ENCODE results near the gene RNASE8. TPM values are rescaled to one million over a fixed set of nuclear protein-coding genes. Genes with fewer than 3 reads are reported as not detected.
"Not testable (repeated sequence)": the region's sequence is repeated elsewhere in the genome, so short reads cannot be mapped to it uniquely, and the experiment has no call there.

RNASE8 gene
- total RNA-seq, 1 donor from 2014 or later, result not detected

- no peaks in the 10 kb centered on the region for H3K27me3 Mint-ChIP-seq (ENCODE audit: low read depth)
- no peak overlapping the region for H3K4me3 Mint-ChIP-seq
- H3K36me3 Mint-ChIP-seq, result no peaks in the 10 kb centered on the region
- DNase-seq (ENCODE audit: low spot score in 2 of 2, unreplicated experiment in 2 of 2), result peak in 1 of 2 experiments; percentile 45
- no peaks in the 10 kb centered on the region for H3K9me3 Mint-ChIP-seq
- H3K4me1 Mint-ChIP-seq, result peaks cover 64% of the 10 kb centered on the region
- TF ChIP-seq CTCF (IDR thresholded peaks at IDR 0.05; ENCODE audit: unreplicated experiment), result peak; percentile 24
- H3K27ac Mint-ChIP-seq, result peak overlapping the region; percentile 80
Measured at GRCh38 chr14:21039585-21040369, 17.8 kb upstream of the RNASE8 start.

GRCh38 chr14:21040370-21040925 lies 17.2 kb upstream of the RNASE8 start:
- no peak for DNase-seq (ENCODE audit: low spot score in 2 of 2, unreplicated experiment in 2 of 2)
- Mint-ChIP-seq H3K36me3 (no peaks in the 10 kb centered on the region), H3K27me3 (ENCODE audit: low read depth) (no peaks in the 10 kb centered on the region), H3K4me1 (peaks cover 61% of the 10 kb centered on the region), H3K4me3 (no peak overlapping the region), H3K27ac (no peak overlapping the region), H3K9me3 (no peaks in the 10 kb centered on the region)
- no peak for TF ChIP-seq CTCF (IDR thresholded peaks at IDR 0.05; ENCODE audit: unreplicated experiment)

- not testable (repeated sequence) for H3K4me3 Mint-ChIP-seq; H3K9me3 Mint-ChIP-seq; H3K27ac Mint-ChIP-seq; H3K36me3 Mint-ChIP-seq; H3K27me3 Mint-ChIP-seq (ENCODE audit: low read depth); DNase-seq (ENCODE audit: low spot score in 2 of 2, unreplicated experiment in 2 of 2)
- peaks cover 61% of the 10 kb centered on the region for H3K4me1 Mint-ChIP-seq
Measured at GRCh38 chr14:21040941-21041340, 16.7 kb upstream of the RNASE8 start.

- Mint-ChIP-seq H3K9me3 (no peaks in the 10 kb centered on the region), H3K4me3 (no peak within 1 kb of the TSS), H3K27me3 (ENCODE audit: low read depth) (no peaks in the 10 kb centered on the region), H3K4me1 (peaks cover 61% of the 10 kb centered on the region), H3K27ac (peak within 1 kb of the TSS; percentile 19), H3K36me3 (no peaks in the 10 kb centered on the region)
- no peak for DNase-seq (ENCODE audit: low spot score in 2 of 2, unreplicated experiment in 2 of 2)
- no peak for TF ChIP-seq CTCF (IDR thresholded peaks at IDR 0.05; ENCODE audit: unreplicated experiment)
Measured at GRCh38 chr14:21041676-21042433, 15.8 kb upstream of the RNASE8 start, which contains the start of gene RNASE7. Gene RNASE7 (plus strand): TSS chr14:21042362. CDS start chr14:21042993, 631 bp downstream.

GRCh38 chr14:21042918-21043317 lies 14.7 kb upstream of the RNASE8 start:
- Mint-ChIP-seq H3K27ac (no peak overlapping the region), H3K4me3 (no peak overlapping the region), H3K36me3 (no peaks in the 10 kb centered on the region), H3K4me1 (peaks cover 53% of the 10 kb centered on the region), H3K27me3 (ENCODE audit: low read depth) (no peaks in the 10 kb centered on the region), H3K9me3 (no peaks in the 10 kb centered on the region)
- TF ChIP-seq CTCF (IDR thresholded peaks at IDR 0.05; ENCODE audit: unreplicated experiment), result no peak
- DNase-seq (ENCODE audit: low spot score in 2 of 2, unreplicated experiment in 2 of 2), result no peak

Data from mesothelial cell of epicardium (in vitro differentiated cells).